Endothelial cell of umbilical vein (primary cell): ENCODE data around the gene MED13. TPM values are rescaled to one million over a fixed set of nuclear protein-coding genes. Genes with fewer than 3 reads are reported as not detected.

Source experiments
- BruUV-seq: library from RNA; stranded (reverse); fragments of 400-500 nt; replicated peaks from 2 replicates; lab custom pipeline; 2021; lab: Mats Ljungman, UMichigan
- CTCF ChIA-PET: fragments of 300-600, 350-600 bp; sonication (Branson Sonifier 250); formaldehyde crosslinking; loops from one replicate; lab custom pipeline; 2021; ENCODE audit warnings: antibody characterized with exemption, inconsistent platforms; lab: Charles Lee
- POLR2A ChIA-PET: fragments of 300-600, 350-600 bp; sonication (Branson Sonifier 250); formaldehyde crosslinking; loops from one replicate; lab custom pipeline; 2021; ENCODE audit warnings: antibody characterized with exemption, inconsistent platforms; lab: Charles Lee
- DNase-seq: peaks from one replicate; pipeline ENCODE4 v3.0.0-alpha.2; 2011; ENCODE audit warnings: low read depth, low spot score
- FAIRE-seq: peaks from 2 replicates; lab custom pipeline; 2011; peaks lifted over from hg19 to GRCh38; lab: Jason Lieb, UNC
- H2AFZ ChIP-seq: 2 replicates; pipeline ENCODE4 v1.6.0; 2012; ENCODE audit warnings: low read depth, low read length, control low read depth, inconsistent platforms
- H3K27ac ChIP-seq: 2 replicates; pipeline ENCODE4 v1.5.1; 2011; ENCODE audit warnings: low read depth, mild to moderate bottlenecking, control low read depth, low read length, moderate library complexity; ENCODE audit not compliant: insufficient read depth
- H3K27me3 ChIP-seq, 2 experiments: 2 replicates each; pipeline versions ENCODE4 v1.6.0 to v1.6.1; 2011; ENCODE audit warnings: low read length in 2 of 2, mixed read lengths in 1 of 2; ENCODE audit not compliant: control insufficient read depth in 2 of 2, insufficient read depth in 2 of 2
- H3K36me3 ChIP-seq, 2 experiments: 2 replicates in 1 of 2; 3 replicates in 1 of 2; pipeline ENCODE4 v1.5.1; 2011; ENCODE audit warnings: low read length in 2 of 2, mild to moderate bottlenecking in 1 of 2, moderate library complexity in 1 of 2; ENCODE audit not compliant: control insufficient read depth in 2 of 2, insufficient read depth in 2 of 2; ENCODE audit errors: extremely low read depth in 1 of 2
- H3K4me1 ChIP-seq: 3 replicates; pipeline ENCODE4 v1.5.1; 2011; ENCODE audit warnings: mild to moderate bottlenecking, low read length; ENCODE audit not compliant: control insufficient read depth, insufficient read depth; ENCODE audit errors: extremely low read depth
- H3K4me2 ChIP-seq: 2 replicates; pipeline ENCODE4 v1.6.1; 2011; ENCODE audit warnings: low read length, control low read depth, mixed read lengths; ENCODE audit not compliant: insufficient read depth
- H3K4me3 ChIP-seq, 3 experiments: fragments of 200-600 bp in 1 of 3; sonication (generic), shearing (Covaris generic) in 1 of 3; replicated peaks in 1 of 3; 2 replicates each; pipeline ENCODE4 v1.5.1; 2011 to 2016; ENCODE audit warnings: control low read depth in 3 of 3, low read length in 3 of 3, mild to moderate bottlenecking in 2 of 3, inconsistent platforms in 1 of 3, low read depth in 1 of 3, moderate library complexity in 1 of 3; ENCODE audit not compliant: insufficient read depth in 1 of 3
- H3K79me2 ChIP-seq: 2 replicates; pipeline ENCODE4 v1.6.0; 2012; ENCODE audit warnings: low read length, inconsistent platforms; ENCODE audit not compliant: control insufficient read depth, insufficient read depth
- H3K9ac ChIP-seq: replicated peaks from 2 replicates; pipeline ENCODE3; 2011; ENCODE audit warnings: low read length, control low read depth; ENCODE audit not compliant: insufficient read depth; ENCODE audit errors: extremely low read depth
- H3K9me1 ChIP-seq: replicated peaks from 3 replicates; pipeline ENCODE4 v1.6.0; 2011; ENCODE audit warnings: mild to moderate bottlenecking, low read length; ENCODE audit not compliant: control insufficient read depth, insufficient read depth; ENCODE audit errors: extremely low read depth
- H3K9me3 ChIP-seq: replicated peaks from 2 replicates; pipeline ENCODE4 v1.5.1; 2012; ENCODE audit warnings: low read length, inconsistent platforms; ENCODE audit not compliant: control insufficient read depth, insufficient read depth
- H4K20me1 ChIP-seq: replicated peaks from 2 replicates; pipeline ENCODE3; 2011; ENCODE audit warnings: mild to moderate bottlenecking, low read length; ENCODE audit not compliant: control insufficient read depth, insufficient read depth; ENCODE audit errors: extremely low read depth
- CTCF ChIP-seq, 2 donors: IDR thresholded peaks; 1 replicate in 1 of 2; 2 replicates in 1 of 2; pipeline ENCODE4 v1.5.1; 2011; ENCODE audit warnings: low read length in 2 of 2, mild to moderate bottlenecking in 2 of 2, moderate library complexity in 2 of 2, control low read depth in 1 of 2, inconsistent platforms in 1 of 2, low read depth in 1 of 2; ENCODE audit not compliant: insufficient read depth in 1 of 2; ENCODE audit errors: extremely low read depth in 1 of 2
- EZH2 ChIP-seq: IDR thresholded peaks from 2 replicates; pipeline ENCODE4 v1.6.1; 2012; ENCODE audit warnings: borderline replicate concordance, low read depth, mild to moderate bottlenecking, moderate library complexity, low read length, inconsistent platforms; ENCODE audit not compliant: severe bottlenecking
- FOS ChIP-seq: IDR thresholded peaks from 2 replicates; pipeline ENCODE4 v1.6.1; 2011; ENCODE audit warnings: mild to moderate bottlenecking, low read length, moderate library complexity, borderline replicate concordance; ENCODE audit not compliant: insufficient read depth
- GATA2 ChIP-seq: IDR thresholded peaks from 2 replicates; pipeline ENCODE4 v1.7.0; 2011; ENCODE audit warnings: low read depth, mild to moderate bottlenecking, moderate library complexity, mixed read lengths, low read length; ENCODE audit not compliant: insufficient read length, insufficient read depth
- JUN ChIP-seq: IDR thresholded peaks from 2 replicates; pipeline ENCODE4 v1.6.1; 2011; ENCODE audit warnings: borderline replicate concordance, low read depth; ENCODE audit not compliant: insufficient read length, insufficient read depth
- MAX ChIP-seq: IDR thresholded peaks from 2 replicates; pipeline ENCODE4 v1.6.1; 2011; ENCODE audit not compliant: insufficient read depth, insufficient read length
- MYC ChIP-seq: IDR thresholded peaks from one replicate; pipeline ENCODE4 v1.6.1; 2011; ENCODE audit warnings: mild to moderate bottlenecking, low read depth, low read length
- POLR2A ChIP-seq: IDR thresholded peaks from 2 replicates; pipeline ENCODE4 v1.6.1; 2012; ENCODE audit warnings: low read depth, mild to moderate bottlenecking, control low read depth, low read length
- POLR2AphosphoS5 ChIP-seq: IDR thresholded peaks from 2 replicates; pipeline ENCODE4 v1.6.1; 2012; ENCODE audit warnings: low read depth, mild to moderate bottlenecking, control low read depth, low read length, moderate library complexity; ENCODE audit not compliant: insufficient read depth
- dilution Hi-C: fragments of 300-500 bp; cut with MboI; formaldehyde crosslinking; loops from one replicate; pipeline ENCODE4 v1.15.0; 2019; ENCODE audit warnings: low sequenced_read_pairs; ENCODE audit not compliant: extremely low pct_ligation_motif_present
- intact Hi-C: fragments of 100-400 bp; cut with micrococcal nuclease; formaldehyde crosslinking; loops from one replicate; pipeline ENCODE4 v1.10.0; 2022
- polyA plus RNA-seq, 4 experiments: library from polyadenylated mRNA; depleted of rRNA in 3 of 4; stranded (reverse) in 3 of 4; unstranded in 1 of 4; fragments of >200 nt; gene quantifications; 2 replicates each; pipeline versions ENCODE4 v1.2.1 to v1.2.3, GENCODE V29; 2011 to 2012; ENCODE audit warnings: missing spikeins in 1 of 4
- total RNA-seq: library from RNA; stranded (reverse); gene quantifications from 2 replicates; pipeline ENCODE4 v1.2.3, GENCODE V29; 2021

The MED13 gene
- total and polyA plus RNA-seq, 2 donors (not counting 3 experiments of a cell fraction or from before 2014, with no cell fraction given) = 11.6 to 49.6 TPM

- ChIA-PET CTCF (interaction anchor here (1.0 kb wide), 1 partner anchor 12 kb away, joined by 3 read pairs; no protein-coding TSS in a partner anchor), POLR2A (no interaction called here)
- no peak overlapping the region for H3K4me2 ChIP-seq
- no peak overlapping the region for H3K27ac ChIP-seq
- H3K9ac ChIP-seq = no peak overlapping the region
- dilution Hi-C loops = no loop called here
- no peaks in the 10 kb centered on the region for H3K9me1 ChIP-seq
- intact Hi-C loops = no loop called here
- DNase-seq (no peak), FAIRE-seq (no peak)
- H3K4me1 ChIP-seq = no peaks in the 10 kb centered on the region
- BruUV-seq = no TSS peak
- TF ChIP-seq CTCF (IDR thresholded peaks at IDR 0.05; ENCODE audit: extremely low read depth in 1 of 2, insufficient read depth in 1 of 2, low read depth in 1 of 2, low read length in 2 of 2) (no peak), MYC (no peak), EZH2 (no peak), JUN (no peak), POLR2A (no peak)
- H4K20me1 ChIP-seq = no peaks in the 10 kb centered on the region
- H3K4me3 ChIP-seq = no peak overlapping the region
- no peak overlapping the region for H2AFZ ChIP-seq
- no peaks in the 10 kb centered on the region for H3K27me3 ChIP-seq
- peaks cover 25% of the 10 kb centered on the region for H3K79me2 ChIP-seq
- peaks cover 8 to 12% of the 10 kb centered on the region in 2 experiments for H3K36me3 ChIP-seq
- no peaks in the 10 kb centered on the region for H3K9me3 ChIP-seq
Observed at GRCh38 chr17:62024866-62025265, 40.2 kb downstream of the MED13 start.

- peaks cover 4% of the 10 kb centered on the region for H4K20me1 ChIP-seq
- H3K9me3 ChIP-seq = no peaks in the 10 kb centered on the region
- DNase-seq (peak; percentile 42), FAIRE-seq (peak; percentile 57)
- ChIA-PET POLR2A (no interaction called here), CTCF (interaction anchor here (1.3 kb wide), 1 partner anchor 48 kb away, joined by 4 read pairs; no protein-coding TSS in a partner anchor)
- H3K4me3 ChIP-seq = no peak overlapping the region
- H3K27me3 ChIP-seq = no peaks in the 10 kb centered on the region
- peak overlapping the region; percentile 55 for H3K27ac ChIP-seq
- BruUV-seq = no TSS peak
- H3K9me1 ChIP-seq = no peaks in the 10 kb centered on the region
- intact Hi-C loops = no loop called here
- dilution Hi-C loops = no loop called here
- H3K79me2 ChIP-seq = peaks cover 9% of the 10 kb centered on the region
- peaks cover 6% of the 10 kb centered on the region for H3K4me1 ChIP-seq
- H3K4me2 ChIP-seq = no peak overlapping the region
- H3K36me3 ChIP-seq = no peaks in the 10 kb centered on the region
- TF ChIP-seq CTCF (IDR thresholded peaks at IDR 0.05; ENCODE audit: extremely low read depth in 1 of 2, insufficient read depth in 1 of 2, low read depth in 1 of 2, low read length in 2 of 2) (no peak), POLR2A (no peak), MAX (no peak), MYC (no peak), POLR2AphosphoS5 (no peak), FOS (no peak), JUN (no peak), EZH2 (no peak), GATA2 (no peak)
- peak overlapping the region; percentile 4 for H3K9ac ChIP-seq
- H2AFZ ChIP-seq = no peak overlapping the region
Observed at GRCh38 chr17:62017912-62018311, 47.2 kb downstream of the MED13 start.
